ENCODE measurements around the gene IFNLR1.

DNA sequence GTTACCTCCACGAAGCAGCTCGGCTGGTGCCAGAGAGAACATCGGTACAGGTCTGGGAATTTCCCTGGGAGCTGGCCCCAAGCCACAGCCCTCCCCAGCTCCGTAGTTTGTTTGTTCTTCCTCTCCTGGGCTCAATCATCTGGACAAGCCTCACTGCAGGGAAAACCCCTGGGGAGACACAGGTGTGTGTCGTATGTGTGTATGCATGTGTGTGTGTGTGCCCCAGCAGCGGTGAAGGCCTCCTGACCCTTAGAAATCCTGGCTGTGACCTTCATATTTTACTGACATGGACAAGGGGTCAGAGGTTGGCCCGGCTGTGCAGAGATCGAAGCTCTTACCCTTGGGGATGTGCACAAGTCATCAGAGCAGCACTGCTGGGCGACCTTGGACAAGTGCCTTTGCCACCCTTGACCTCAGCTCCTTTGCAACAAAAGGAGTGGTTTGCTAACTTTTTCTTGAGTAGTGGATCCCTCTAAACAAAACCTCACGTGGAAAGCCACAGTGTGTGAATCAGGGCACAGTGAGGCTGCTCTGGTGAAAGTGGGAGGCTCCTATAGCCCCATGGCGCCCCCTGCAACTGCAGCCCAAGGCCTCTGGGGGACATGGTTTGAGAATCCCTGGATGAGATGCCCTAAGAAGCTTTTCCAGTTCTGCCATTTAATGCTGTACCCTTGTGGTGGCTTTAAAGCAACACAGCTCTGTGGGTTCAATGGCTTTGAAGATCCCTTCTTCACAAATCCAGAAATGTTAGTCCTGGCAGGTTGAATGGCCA lies 31.9 kb downstream of the IFNLR1 start:
- no peak for TF ChIP-seq EZH2 (IDR thresholded peaks at IDR 0.05; ENCODE audit: borderline replicate concordance, low read length)
- TF ChIP-seq, protein P1, sequence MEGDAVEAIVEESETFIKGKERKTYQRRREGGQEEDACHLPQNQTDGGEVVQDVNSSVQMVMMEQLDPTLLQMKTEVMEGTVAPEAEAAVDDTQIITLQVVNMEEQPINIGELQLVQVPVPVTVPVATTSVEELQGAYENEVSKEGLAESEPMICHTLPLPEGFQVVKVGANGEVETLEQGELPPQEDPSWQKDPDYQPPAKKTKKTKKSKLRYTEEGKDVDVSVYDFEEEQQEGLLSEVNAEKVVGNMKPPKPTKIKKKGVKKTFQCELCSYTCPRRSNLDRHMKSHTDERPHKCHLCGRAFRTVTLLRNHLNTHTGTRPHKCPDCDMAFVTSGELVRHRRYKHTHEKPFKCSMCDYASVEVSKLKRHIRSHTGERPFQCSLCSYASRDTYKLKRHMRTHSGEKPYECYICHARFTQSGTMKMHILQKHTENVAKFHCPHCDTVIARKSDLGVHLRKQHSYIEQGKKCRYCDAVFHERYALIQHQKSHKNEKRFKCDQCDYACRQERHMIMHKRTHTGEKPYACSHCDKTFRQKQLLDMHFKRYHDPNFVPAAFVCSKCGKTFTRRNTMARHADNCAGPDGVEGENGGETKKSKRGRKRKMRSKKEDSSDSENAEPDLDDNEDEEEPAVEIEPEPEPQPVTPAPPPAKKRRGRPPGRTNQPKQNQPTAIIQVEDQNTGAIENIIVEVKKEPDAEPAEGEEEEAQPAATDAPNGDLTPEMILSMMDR (conservative IDR thresholded peaks at IDR 0.05 in 1 of 2, IDR thresholded peaks at IDR 0.05 in 1 of 2; ENCODE audit: extremely low read depth in 1 of 2, insufficient read depth in 1 of 2, low read depth in 1 of 2, low read length in 2 of 2), result peak; percentile 23 to 24
